ENCODE results near the gene FAM136A.
"Not testable (repeated sequence)": the region's sequence is repeated elsewhere in the genome, so short reads cannot be mapped to it uniquely, and the experiment has no call there.

FAM136A gene

DNA sequence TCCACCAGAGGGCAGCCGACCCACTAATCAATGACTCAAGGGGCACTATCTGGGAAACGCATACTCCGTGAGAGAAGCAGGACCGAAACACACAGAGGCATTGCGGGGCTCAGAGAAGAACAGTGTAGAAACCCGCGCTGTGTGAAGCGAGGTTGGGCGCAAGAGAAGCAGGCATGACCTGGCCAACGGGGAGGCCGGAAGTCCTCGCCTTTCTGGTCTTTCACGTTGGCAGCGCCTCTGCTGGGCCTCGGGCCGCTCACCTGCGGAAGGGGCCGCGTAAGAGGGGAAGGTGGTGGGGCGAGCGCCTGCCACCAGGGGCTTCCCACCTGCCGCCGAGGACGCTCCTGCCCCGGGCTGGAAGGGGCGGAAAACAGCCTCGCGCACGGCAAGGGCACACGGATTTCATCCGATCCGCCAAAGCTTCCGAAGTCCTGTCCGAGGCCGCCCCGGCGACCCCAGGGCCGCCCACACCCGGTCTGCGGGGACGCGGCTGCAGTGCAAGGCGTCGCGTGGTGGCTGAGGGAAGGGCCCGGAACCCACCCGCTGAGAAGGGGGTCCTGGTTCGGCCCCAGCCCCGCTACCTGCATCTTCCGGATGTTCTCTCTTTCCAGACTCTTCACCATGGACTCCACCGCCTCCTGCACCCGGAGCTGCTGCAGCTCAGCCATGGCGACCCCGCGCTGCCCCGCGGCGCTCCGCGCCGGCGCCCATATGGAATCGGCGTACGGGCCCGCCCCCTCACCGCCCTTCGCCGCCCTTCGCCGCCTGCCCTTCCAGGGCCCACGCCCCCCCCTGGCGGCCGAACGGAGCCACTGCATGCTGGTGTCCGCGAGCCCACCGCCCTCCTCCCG is at the start of gene FAM136A:
TSS of gene FAM136A (minus strand) at position 724 of the 851 bp plus-strand sequence. CDS start at position 668, 56 bp downstream.
- peak; percentile 96 for DNase-seq (ENCODE audit: low spot score)

GRCh38 chr2:70349921-70350685 is 48.2 kb upstream of the FAM136A start:
- no peak for DNase-seq (ENCODE audit: low spot score)

GRCh38 chr2:70347831-70348230 is 46.0 kb upstream of the FAM136A start:
- no peak for DNase-seq (ENCODE audit: low spot score)

DNA sequence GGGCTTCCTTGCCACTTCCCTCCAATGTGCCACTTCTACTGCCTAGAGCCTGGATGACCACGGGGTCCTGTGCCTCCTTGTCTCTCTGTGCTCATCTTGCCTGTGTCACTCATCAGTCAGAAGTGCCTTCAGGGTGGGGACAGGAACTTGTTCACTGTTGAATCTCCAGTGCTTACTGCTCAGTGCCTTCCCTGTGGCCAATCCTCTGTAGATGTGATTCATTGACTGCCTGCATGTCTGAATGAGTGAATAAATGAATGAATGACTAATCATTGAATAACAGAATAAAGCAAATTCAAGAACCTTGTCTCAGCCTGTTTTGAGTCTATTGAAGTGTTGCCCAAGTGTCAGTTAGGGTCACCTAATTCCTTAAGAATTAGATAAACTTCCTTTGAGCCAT is 42.3 kb upstream of the FAM136A start:
- no peak for DNase-seq (ENCODE audit: low spot score)

GRCh38 chr2:70341477-70341765 is 39.6 kb upstream of the FAM136A start:
- no peak for DNase-seq (ENCODE audit: low spot score)

GRCh38 chr2:70340761-70341476 is 39.1 kb upstream of the FAM136A start:
- DNase-seq (ENCODE audit: low spot score), result peak; percentile 65

GRCh38 chr2:70340075-70340474 is 38.2 kb upstream of the FAM136A start:
- DNase-seq (ENCODE audit: low spot score), result no peak

DNA sequence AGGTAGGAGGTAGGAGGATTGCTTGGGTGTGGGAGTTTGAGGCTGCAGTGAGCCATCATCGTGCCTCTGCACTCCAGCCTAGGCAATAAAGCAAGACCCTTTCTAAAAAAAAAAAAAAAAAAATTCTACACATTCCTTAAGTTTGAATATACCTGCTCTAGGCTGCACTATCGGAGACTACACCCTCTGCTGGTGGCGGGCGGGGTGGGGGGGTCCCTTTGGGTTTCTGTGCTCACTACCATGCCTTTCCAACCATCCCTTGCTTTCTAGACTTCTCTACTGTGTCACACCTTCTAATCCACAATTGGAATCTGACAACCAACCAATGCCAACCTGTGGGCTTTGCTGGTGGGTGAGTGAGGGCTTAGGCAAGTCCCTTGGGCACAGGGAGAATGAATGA is 34.7 kb upstream of the FAM136A start:
- DNase-seq (ENCODE audit: low spot score), result no peak

DNA sequence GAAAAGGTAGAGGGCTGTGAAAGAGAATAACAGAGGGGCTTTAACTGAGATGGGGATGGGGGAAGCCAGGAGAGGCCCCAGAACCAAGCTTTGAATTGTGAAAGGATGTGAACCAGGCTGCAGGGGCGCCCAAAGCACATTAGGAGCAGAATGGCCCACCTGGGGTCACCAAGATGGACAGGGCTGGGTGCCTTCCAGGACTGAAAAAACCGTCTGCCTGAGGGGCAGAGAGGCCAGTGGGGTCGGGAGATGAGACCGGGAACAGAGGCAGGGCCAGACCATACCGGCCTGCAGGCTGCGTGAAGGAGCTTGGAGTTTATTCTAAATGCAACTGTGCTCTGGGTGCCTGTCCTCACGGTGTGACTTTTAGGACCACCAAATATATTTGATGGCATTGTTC is 29.1 kb upstream of the FAM136A start:
- no peak for DNase-seq (ENCODE audit: low spot score)

GRCh38 chr2:70330476-70330875 is 28.6 kb upstream of the FAM136A start:
- no peak for DNase-seq (ENCODE audit: low spot score)

- DNase-seq (ENCODE audit: low spot score), result no peak
Measured at GRCh38 chr2:70328921-70329561, 27.2 kb upstream of the FAM136A start.

DNA sequence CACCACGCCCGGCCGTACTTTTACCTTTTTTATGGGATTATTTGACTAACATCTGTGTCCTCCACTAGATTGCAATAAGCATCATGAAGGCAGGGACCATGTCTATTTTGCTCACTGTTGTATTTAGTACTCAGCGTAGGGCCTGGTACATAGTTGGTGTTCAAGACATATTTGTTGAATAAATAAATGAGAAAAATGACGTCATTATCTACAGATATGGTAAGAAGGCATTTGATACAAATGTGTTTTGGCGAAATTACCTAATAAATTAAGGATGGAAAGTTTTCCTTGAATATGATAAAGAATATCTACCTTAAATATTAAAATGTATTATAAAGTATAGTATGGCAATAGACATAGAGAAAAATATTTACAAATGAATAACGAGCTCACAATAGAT is 24.0 kb upstream of the FAM136A start:
- DNase-seq (ENCODE audit: low spot score), result no peak

DNA sequence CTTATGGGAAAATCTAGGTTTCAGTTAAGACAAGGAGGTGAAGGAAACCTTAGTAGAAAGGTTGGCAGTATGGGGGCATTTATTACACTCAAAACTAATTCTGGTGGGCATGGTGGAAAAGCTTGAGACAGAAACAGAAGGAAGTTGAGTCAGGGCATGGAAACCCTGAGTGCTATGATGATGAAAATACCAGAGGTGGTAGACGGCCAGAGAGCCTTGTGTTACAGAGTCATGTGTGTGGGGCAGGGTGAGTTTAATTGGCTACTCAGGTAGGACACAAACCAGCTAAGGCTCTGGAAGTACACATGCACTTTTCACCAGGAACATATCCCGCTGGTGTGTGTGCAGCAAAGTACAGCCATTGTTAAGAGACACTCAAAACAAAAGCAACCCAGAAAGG is 20.7 kb upstream of the FAM136A start:
- DNase-seq (ENCODE audit: low spot score), result no peak

DNA sequence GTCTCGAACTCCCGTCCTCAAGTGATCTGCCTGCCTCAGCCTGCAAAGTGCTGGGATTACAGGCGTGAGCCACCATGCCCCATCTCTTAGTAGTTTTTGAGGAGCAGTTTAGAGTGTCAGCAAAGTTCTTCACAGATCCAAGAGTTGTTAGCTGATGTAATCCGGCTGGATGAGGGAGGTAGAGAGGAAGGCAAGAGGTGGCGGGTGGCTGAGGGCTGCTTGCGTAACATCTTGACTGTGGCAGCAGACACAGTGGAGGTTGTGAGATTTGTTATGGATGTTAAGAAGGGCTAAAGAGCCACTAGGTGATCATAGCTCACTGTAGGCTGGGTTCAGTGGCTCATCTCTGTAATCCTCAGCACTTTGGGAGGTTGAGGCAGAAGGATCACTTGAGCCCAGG is 19.5 kb upstream of the FAM136A start:
- no peak for DNase-seq (ENCODE audit: low spot score)

GRCh38 chr2:70314640-70315039 is 12.8 kb upstream of the FAM136A start:
- no peak for DNase-seq (ENCODE audit: low spot score)

DNA sequence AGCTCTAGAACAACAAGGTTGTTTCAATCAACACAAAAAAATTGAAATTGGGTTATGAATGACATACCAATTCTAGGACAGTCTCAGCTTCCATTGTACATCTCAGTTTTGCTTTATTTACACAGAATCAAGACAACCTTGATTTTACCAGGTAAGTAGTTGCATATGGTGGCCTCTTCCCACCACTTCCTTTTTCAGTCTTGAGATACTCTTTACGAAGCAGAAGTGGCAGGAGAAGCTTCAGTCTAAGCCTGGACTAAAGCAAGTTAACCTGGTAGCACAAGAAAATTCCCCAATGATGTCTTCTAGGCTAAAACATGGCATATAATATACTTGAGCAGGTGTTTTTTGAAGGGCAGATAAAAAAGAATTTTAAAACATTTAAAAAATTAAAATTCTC is 10.7 kb upstream of the FAM136A start:
- DNase-seq (ENCODE audit: low spot score), result no peak

DNA sequence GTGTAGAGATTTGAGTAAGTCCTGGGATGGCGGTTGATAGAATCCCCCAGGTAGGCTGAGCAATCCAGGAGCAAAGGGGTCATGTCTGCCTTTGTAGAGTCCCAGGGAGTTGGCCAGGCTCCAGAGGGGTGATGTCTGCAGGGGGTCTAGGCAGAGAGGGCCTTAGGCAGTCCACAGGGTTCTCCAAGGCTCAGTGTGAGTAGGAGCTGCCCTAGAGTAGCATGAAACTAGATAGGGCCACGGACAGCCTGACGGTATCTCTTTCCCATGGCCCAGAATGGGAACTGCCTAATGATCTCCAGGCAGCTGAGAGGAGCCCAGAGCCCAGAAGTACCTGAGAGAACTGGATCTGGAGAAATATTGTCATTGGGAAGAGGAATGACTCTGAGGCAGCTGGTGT is 9.0 kb upstream of the FAM136A start:
- DNase-seq (ENCODE audit: low spot score), result no peak

DNA sequence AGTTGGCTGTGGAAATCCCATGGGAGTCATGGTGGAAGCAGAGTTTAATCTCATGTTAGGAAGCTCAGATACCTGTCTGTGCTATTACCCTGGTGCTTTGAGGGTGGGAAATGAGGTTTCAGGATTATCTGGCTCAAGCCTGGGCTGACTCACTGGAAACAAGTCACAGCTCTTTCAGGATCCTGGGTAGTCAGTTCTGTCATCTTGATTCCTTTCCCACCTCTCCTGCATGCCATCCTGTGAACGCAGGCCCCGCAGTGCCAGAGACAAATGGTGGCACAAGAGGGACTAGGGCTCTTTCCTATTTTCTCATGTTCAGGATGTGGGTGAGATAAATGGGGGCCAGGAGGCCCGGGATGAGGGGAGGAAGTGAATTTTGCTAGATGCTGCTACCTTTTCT is 3.7 kb upstream of the FAM136A start:
- no peak for DNase-seq (ENCODE audit: low spot score)

- no peak for DNase-seq (ENCODE audit: low spot score)
Measured at GRCh38 chr2:70304498-70304897, 2.6 kb upstream of the FAM136A start.

DNA sequence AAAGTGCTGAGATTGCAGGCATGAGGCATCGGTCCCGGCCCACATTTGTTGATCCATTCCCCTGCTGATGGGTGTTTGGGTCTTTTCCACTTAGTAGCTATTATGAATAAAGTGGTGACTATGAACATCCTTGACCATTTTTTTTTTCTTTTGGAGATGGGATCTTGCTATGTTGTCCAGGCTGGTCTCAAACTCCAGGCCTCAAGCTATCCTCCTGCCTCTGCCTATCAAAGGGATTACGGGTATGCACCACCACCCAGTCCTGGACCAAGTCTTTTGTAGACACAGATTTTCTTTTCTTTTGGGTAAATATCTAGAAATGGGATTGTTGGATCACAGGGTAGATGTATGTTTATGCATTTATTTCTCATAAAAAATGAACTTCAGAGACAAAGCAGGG is 1.3 kb upstream of the FAM136A start:
- DNase-seq (ENCODE audit: low spot score), result no peak

- DNase-seq (ENCODE audit: low spot score), result not testable (repeated sequence)
Measured at GRCh38 chr2:70302195-70302546, 304 bp upstream of the FAM136A start.

- no peak for DNase-seq (ENCODE audit: low spot score)
Measured at GRCh38 chr2:70300771-70301343, 1.0 kb downstream of the FAM136A start.

Data from ecto neural progenitor cell (in vitro differentiated cells).